8988T (cell line): Measurements from ENCODE around the gene SLCO2A1.
A peak's percentile ranks its signal among the peaks of the same experiment; 100 is the strongest.

ENCODE experiments used
- DNase-seq: peaks from one replicate; pipeline ENCODE4 v3.0.0; 2011

Gene SLCO2A1

GRCh38 chr3:133977568-133977967 lies 52.2 kb downstream of the SLCO2A1 start:
- DNase-seq = no peak

- DNase-seq = no peak
These were observed 56.3 kb downstream of the SLCO2A1 start for GRCh38 chr3:133973249-133973980.

DNA sequence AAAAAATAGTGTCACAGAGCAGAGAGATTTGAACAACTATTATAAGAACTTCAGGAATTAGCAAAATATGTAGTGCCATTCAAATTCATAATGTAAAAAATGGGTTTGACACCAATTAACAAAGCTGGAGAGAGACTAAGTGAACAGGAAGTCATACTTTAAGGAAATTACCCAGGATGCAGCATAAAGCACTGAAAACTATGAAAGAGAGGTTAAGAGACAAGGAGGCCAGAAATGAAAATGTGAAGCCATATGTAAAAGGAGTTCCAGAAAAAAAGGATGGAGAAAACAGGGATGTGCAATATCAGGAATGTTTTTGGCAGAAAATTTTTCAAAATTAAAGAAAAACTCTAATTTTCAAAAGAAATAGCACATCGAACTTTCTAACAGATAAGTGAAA lies 57.6 kb downstream of the SLCO2A1 start:
- DNase-seq = no peak

DNA sequence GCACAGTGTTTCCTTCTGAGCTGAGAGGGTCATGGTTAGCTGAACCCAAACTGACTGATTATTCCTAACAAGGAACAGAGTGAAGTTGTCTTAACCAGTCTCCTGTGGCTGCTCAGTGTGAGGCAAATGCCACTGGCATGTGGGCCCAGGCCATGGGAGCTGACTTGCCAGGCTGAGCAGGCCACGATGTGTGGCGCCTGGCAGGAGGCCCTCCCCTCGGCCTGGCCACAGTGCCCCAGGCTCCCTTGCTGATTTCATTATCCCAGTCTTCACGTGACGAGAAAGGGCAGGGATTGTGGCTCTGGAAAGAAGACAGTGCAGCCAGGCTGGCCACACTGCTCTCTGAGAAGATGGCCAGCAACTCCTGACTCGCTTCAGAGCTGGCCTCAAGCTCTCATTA lies 58.8 kb downstream of the SLCO2A1 start:
- no peak for DNase-seq

DNA sequence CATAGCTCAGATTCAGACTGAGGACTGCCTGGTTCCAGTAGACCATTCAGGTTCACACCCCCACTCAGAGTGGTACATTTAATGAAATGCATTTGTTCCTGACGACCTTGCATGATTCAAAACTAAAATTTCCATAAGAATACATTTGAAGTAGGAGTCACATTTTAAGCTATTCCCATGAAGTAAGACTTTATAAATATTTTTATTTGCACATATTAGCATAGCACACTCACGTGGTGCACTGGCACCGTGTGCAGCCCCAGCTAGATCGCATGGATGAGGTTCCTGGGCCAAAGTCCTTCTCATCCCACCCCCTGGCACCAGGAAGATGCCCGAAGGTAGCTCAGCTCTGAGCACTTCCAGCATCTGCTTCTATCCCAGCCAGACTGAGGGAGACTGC lies 59.4 kb downstream of the SLCO2A1 start:
- no peak for DNase-seq

GRCh38 chr3:133967992-133968892 lies 61.5 kb downstream of the SLCO2A1 start:
- no peak for DNase-seq

- DNase-seq = no peak
These were observed 62.8 kb downstream of the SLCO2A1 start for GRCh38 chr3:133966954-133967353.

GRCh38 chr3:133965906-133966305 lies 63.8 kb downstream of the SLCO2A1 start:
- DNase-seq = no peak

DNA sequence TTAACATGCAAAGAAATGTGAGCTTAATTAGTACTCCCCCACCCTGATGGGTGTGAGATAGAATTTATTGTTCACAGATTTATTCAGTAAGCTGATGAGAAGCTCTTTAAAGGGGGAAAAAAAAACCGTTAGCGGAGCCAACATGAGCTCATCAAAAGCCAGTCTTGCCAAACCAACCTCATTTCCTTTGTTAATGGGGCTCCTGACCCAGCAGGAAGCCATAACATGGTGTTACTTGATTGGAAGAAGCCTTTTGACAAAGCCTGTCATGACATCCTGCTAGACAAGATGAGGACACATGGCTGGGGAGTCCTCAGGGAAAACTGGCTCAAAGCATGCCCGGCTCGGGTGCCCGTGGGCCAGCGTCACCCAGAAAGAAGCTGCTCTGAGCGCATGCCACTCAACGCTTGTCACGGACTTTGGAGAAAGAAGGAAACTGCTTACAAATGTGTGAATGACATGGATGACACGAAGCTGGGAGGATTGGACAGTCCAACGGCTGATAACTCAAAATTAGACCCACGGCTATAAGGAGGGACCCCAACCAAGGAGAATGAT lies 64.6 kb downstream of the SLCO2A1 start:
- no peak for DNase-seq

GRCh38 chr3:133964547-133964946 lies 65.2 kb downstream of the SLCO2A1 start:
- peak; percentile 49 for DNase-seq

DNA sequence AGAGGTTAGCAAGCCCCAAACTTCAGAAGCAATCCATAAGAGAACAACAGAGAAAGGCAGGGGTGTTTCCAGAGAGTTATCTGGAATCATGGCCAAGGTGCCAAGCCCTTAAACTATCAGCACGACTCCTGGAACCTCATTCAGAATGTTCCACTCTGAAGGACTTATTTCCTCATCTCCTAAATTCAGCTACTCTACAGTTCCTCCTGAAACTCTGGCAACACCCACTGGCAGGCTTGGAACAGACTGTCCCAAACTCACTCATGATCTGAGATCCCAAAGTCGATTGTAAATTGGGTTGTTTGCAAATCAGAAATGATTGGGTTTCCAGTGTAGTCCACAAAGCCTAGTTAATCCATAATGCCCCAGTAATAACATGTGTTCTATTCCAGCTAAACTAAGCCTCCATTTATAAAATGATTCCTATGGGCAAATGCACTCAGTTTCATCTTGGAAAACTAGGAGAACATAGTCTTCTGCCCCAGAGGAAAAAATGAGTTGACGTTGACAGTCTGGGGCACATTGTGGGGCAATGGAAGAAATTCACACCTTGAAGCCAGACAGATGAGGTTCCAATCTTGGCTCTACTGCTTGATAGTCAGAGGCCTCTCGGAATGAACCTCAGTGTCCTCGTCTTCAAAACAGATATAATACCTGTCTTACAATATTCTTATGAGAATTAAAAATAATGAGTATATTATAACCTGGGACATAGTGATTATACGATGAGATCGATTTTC lies 65.9 kb downstream of the SLCO2A1 start:
- DNase-seq = no peak

GRCh38 chr3:133962849-133963248 lies 66.9 kb downstream of the SLCO2A1 start:
- DNase-seq = no peak

DNA sequence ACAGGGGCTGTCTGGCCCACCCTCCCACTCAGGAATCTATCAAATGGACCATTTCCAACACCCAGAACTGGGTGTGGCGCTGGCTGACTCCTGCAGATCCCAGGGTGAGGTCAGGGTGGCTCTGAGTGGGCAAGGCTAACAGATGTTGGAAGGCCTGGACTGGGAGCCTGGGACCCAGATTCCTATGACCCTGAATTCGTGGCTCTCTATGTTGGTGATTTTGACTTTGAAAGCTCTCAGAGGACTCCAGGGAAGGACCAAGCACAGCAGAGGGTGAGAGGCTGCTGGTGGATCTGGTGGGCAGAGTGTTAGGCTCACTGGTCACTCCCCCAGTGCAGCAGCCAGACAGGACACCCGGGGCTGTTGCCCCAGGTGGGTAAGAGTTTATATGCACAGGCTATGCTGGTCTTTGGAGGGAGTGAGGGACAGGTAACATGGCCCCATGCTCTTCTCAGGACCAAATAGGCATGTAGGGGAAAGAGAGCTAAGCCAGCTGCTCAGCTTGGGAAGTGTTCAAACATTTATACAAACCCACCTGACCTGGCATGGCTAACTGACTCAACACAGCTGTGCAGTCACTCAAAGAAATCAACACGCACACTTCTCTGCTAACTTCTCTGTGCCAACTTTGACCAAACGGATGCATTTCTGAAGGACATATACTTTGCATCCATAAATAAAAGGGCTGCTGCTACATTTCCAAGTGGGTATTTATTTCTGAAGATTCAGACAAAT lies 71.5 kb downstream of the SLCO2A1 start:
- no peak for DNase-seq

DNA sequence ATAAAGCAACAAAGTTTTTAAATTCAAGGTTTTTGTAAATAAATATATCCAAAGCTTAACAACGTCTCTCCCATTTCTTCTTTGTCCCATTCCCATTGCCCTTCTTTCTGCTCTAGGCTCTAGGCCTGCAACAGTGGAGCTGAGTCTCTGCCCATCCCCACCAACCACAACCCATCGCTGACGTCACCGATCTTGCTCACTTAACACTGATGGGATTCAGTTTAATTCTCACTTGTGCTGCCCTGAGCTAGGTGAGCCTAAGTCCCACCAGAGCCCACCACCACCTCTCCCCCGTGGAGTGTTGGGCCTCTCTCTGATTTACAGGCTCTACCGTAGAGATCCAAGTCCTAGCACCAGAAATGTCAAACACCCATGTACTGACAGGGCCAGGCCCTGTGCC lies 72.7 kb downstream of the SLCO2A1 start:
- no peak for DNase-seq

GRCh38 chr3:133956353-133956752 lies 73.4 kb downstream of the SLCO2A1 start:
- no peak for DNase-seq

DNA sequence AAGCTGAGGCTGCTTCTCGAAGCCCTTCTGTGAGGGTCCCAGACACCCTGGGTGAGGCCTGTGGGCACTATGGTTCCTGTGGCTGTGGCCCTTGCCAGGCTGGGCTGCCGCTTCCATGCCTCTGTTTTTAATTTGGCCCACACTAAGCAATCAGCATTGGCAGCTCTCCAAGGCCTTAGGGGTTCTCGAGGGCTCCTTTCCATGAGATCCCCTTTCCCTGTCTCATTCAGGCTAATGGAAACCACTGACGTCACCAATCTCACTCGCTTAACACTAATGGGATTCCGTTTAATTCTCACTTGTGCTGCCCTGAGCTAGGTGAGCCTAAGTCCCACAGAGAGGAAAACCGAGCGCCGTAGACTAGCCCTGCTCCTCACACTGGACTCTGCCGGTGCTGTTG lies 73.8 kb downstream of the SLCO2A1 start:
- no peak for DNase-seq

DNA sequence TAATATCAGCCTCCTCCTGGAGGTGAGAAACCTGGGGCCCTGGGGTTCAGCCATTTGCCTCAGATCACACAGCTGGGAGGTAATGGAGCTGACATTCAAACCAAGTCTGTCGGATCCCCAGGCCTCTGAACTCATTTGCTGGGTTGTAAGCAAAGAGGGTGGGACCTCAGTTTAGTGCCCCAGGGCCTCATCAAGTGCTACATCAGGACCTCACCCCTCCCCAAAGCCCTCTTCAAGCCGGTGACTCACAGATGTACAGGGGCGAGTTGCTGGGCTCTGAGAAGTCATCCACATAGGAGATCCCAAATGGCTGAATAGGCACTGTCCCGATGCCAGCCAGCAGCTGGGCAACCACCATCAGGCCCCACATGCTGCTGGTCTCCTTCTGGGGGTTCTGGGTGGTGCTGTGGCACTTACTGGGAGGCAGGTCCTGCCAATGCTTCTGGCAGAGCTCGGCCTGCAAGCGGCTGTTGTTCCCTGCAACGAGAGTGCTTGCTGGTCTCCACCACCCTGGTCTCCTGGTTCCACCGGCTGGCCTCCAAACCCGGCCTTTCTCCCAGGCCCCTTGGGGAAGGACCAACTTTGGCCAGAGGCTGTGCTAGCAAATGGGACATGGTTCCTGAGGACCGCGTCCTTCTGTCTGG lies 74.9 kb downstream of the SLCO2A1 start:
- no peak for DNase-seq

GRCh38 chr3:133953297-133953696 lies 76.4 kb downstream of the SLCO2A1 start:
- DNase-seq = no peak

- DNase-seq = no peak
These were observed 80.3 kb downstream of the SLCO2A1 start for GRCh38 chr3:133949438-133949837.

DNA sequence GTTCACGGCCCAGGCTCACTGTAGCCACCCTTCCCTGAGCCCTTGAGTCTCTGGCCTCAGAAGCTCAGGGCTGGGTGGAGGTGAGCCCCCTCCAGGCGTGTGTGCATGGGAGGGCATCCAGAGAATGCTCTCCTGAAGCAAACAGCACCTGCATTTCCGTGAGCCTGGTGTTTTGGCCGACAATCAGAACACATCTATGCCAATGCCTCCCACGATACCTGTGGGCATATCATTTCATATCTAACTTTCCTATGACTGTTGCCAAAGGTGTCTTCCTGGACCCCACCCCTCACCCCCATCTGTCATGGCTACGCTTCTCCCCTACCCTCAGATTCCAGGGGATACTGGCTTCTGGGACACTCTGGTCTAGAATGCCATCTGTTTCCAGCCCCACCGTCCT lies 80.7 kb downstream of the SLCO2A1 start:
- DNase-seq = no peak

DNA sequence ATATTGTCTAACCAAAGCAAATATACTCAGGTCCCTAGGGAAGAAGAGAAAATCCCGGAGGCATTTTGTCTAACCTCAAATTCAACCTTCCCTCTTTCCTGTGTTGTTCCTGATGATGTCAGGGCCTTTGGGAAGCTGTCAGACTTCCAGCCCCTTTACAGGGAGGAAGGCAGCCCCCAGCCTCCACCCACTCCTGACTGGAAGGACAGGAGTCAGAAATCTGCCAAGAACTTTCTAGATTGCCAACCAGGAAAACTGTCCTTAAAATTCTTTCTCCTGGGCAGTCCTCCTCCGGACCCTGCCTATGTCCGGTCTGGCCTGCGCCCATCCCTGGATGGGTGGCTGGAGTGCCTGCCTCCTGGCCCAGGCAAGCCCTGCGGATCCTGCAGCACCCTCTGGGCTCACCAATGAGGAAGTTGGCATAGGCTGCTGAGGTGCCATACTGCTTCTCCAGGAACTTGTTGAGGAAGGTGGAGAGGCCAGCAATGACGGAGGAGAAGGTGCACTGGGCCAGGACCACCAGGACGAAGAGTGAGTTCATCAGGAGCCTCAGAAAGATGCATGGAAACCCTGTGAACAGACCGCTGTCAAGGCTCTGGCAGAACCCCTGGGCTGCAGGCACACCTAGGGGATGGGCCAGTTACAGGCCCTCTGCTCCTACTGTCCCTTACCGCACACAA lies 81.5 kb downstream of the SLCO2A1 start:
- DNase-seq = no peak
